Suppressor macrophage treated with lipopolysaccharide for 4 hours (primary cell): ENCODE measurements around the gene NOL4L.
A peak's percentile ranks its signal among the peaks of the same experiment; 100 is the strongest.

Source experiments
- DNase-seq: peaks from one replicate; pipeline ENCODE4 v3.0.0-alpha.2; 2020

NOL4L gene

DNA sequence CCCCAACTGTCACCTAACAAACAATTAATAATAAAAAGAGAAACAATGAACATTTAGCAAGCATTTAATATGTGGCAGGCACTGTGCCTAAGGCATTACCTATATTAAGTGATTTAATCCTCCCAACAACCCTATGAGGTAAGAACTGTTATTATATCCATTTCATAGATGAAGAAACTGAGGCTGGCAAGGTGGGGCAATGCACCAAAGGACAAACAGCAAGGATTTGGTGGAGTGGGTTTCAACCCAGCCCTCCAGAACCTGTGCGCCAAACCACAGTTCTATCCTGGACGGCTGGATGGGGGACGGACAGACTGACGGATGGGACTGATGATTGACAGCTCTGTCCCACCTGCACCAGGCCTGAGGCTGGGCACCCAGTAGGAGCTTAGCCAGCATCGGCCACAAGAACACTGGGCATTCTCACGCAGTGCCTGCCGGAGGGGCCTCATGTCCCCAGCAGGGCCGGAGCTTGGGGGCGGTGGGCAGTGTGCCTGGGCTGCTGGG is 24.6 kb downstream of the NOL4L start:
- no peak for DNase-seq

DNA sequence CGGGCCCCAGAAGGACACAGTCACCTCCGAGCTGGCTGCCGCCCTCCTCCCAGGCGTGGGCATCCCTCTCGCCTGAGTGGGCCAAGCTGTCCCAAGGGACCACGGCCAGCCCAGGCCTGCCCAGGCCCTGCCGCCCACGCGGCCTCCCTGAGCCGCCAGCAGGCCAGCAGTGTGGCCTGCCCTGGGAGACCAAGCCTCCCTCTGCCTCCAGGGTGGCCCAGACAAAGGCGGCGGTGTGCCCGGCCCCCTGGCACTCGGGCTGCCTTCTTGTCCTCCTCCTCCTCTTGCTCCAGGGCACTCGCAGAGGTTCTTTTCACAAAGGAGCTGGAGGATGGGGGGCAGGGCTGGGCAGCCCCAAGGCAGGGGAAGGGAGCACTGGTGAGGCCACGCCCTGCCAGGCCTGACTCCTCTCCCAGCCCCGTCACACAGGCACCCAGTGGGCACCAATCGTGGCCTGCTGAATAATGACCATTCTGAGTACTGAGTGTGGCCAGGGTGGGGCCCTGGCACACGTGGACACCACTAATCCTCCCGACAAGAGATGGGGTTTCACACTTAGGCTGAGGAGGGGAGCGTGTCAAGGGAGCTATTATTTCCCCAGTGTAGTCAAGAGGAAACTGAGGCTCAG is 25.3 kb downstream of the NOL4L start:
- DNase-seq: no peak

DNA sequence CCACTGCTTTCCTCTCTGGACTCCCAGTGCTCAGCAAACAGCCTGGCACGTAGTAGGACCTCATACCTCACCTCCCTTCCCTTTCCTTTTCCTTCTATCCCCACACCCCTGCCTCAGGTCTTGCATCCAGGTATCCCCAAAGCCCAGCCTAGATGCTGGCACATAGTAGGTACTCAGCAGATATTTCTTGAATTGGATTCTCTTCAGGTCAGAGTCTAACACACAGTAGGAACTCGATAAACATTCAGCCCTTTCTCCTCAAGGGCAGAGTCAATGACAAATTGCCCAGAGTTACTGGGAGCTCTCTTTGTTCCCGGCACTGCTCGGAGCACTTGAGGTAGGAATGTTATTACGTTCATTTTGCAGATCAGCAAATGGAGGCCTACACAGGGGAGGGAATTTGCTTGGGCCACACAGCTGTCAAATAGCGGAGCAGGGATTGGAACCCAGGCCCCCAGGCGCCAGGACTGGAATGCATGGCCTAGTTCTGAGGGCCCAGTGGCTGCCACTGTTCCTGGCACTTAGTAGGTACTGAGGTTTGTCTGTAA is 25.9 kb downstream of the NOL4L start:
- no peak for DNase-seq

DNA sequence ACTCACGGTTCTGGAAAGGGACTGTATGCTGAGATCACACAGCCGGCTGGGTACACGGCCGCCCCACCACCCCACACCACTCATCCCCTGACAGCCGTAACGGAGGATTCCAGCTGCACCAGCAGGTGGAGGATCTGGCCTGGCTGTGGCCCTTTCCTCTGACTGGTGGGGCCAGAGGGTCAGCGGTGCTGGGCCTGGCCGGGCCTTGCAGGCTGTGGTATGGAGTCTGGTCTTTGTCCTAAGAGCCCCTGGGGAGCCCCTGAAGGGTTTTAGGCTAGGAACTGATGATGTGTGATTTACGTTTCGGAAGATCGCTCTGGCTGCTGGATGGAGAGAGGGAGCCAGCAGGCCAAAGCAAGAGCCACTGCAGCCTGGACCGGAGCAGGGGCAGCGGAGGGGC is 26.6 kb downstream of the NOL4L start:
- no peak for DNase-seq

DNA sequence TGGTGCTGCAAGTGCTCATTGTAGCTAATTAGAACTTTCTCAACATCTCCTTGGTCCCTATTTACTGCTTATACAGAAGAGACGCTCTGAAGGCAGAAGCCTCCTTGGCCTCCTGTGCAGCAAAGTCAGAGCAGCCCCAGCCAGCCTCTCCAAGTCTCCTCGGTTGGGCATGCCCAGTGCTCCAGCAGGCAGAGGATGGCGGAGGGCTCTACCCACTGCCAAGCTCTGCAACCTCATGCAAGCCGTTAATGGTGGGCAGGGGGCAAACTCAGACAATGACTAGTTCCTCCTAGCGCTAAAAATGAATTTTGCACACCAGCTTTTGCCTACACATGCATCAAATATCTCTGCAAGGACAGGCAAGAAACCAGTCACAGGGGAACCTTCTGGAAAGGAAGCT is 27.8 kb downstream of the NOL4L start:
- DNase-seq: no peak

DNA sequence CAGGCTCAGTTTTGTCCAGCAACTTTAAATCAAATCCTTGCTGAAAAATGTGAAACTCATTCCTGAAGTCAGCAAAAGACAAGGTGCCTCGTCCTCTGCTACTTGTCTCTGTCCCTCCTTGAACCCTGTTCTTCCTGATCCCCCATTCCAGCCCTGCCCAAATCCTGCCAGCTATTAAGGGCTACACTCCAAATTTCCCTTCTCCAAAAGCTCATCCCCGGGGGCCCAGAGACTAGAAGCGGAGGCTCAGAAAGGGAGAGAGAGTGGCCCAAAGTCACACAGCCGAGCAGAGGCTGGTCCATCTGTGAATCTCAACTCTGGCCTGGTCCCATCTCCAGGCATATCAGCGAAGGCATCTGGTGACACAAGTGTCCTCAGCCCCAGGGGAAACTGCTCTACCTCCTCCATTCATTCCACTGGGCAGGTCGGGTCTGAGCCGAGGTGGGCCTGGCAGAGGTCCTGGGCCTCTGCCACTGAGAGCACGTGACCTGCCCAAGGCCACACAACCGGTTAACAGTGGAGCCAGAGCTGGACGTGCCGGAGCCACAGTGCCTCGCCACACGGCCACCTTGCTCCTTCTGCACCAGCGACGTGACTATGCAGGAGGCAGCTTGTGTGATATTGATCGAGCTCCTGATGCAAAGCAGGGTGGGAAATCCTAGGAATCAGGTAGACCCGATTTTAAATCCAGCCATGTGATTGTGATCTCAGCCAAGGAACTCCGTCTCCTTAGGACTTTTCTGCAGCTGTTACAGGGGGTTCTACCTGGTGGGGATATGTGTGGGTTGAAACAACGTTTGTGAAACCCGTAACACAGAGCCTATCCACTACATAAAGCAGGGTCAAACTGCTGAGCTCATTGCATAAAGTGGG is 28.6 kb downstream of the NOL4L start:
- DNase-seq: no peak

DNA sequence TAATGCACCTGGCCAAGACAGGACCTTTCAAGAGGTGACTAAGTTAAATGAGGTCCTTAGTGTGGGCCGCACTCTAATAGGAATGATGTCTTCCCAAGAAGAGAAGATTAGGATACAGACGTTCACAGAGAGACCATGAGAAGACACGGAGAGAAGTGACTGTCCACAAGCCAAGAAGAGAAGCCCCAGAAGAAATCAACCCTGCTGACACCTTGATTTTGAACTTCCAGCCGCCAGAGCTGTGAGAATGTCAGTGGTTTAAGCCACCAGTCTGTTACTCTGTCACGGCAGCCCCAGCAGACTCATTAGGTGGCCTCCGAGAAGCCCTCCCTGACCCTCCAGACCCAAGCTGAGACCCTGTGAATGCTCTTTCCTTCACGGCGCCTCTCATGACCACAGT is 29.5 kb downstream of the NOL4L start:
- no peak for DNase-seq

DNA sequence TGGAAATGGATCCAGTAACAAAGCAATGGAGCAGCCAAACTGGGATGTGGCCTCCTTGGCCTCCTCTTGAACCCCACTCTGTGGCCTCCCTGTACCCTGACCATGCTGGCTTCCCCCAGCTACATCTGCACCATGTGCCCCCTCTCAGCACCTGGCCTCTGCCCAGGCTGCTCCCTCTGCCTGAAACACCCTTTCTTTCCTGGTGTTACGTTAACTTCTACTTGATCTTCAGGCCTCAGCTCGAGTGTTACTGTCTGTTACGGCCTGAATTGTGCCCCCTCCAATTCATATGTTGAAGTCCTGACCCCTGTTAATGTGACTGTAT is 30.2 kb downstream of the NOL4L start:
- no peak for DNase-seq

DNA sequence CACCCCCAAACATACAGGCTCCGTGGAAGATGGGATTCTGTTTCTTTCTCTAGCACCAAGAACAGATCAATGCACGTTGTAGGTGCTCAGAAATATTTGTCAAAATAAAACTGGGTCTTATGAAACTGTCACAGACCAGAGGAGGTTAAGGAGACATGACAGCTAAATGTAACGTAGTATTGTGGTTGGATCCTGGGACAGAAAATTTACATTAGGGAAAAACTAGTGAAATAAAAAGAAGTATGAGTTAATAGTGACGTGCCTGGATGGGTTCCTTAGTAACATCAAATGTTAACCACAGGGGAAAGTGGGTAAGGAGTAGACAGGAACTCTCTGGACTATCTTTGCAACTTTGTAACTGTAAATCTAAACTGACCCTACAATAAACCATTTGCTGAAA is 31.5 kb downstream of the NOL4L start:
- peak; percentile 25 for DNase-seq

DNA sequence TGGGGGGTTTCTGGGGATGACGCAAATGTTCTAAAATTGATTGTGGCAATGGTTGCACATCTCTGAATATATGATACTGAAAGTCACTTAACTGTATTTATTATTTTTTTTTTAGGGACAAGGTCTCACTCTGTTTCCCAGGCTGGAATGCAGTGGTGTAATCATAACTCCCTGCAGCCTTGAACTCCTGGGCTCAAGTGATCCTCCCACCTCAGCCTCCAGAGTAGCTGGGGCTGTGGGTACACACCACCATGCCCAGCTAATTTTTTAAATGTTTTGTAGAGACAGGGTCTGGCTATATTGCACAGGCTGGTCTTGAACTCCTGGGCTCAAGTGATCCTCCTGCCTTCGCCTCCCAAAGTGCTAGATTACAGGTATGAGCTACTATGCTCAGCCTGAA is 33.4 kb downstream of the NOL4L start:
- DNase-seq: no peak

DNA sequence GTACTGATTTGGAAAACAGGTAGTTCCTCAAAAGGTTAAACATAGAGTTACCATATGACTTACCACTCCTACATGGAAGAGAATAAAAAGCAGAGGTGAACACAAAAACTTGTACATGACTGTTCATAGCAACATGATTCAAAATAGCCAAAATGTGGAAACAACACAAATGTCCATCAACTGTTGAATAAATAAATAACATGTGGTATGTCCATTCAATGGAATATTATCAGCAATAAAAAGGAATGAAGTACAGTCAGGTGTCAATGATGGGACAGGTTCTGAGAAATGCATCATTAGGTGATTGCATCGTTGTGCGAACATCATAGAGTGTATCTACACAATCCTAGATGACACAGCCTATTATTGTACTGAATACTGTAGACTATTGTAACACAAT is 35.3 kb downstream of the NOL4L start:
- DNase-seq: no peak

DNA sequence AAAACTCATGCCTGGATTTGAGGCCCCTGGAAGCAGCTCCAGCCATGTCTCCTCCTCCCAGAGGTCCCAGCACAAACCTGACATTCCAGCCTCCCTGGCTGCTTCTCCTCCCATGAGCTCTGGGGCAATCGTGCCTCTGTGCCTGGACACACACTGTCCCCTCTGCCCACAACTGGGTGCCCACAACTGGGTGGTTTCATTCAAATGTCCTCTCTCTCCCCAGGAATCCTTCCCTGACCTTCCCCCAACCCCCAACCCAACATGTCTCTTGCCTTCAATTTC is 37.4 kb downstream of the NOL4L start:
- DNase-seq: no peak

DNA sequence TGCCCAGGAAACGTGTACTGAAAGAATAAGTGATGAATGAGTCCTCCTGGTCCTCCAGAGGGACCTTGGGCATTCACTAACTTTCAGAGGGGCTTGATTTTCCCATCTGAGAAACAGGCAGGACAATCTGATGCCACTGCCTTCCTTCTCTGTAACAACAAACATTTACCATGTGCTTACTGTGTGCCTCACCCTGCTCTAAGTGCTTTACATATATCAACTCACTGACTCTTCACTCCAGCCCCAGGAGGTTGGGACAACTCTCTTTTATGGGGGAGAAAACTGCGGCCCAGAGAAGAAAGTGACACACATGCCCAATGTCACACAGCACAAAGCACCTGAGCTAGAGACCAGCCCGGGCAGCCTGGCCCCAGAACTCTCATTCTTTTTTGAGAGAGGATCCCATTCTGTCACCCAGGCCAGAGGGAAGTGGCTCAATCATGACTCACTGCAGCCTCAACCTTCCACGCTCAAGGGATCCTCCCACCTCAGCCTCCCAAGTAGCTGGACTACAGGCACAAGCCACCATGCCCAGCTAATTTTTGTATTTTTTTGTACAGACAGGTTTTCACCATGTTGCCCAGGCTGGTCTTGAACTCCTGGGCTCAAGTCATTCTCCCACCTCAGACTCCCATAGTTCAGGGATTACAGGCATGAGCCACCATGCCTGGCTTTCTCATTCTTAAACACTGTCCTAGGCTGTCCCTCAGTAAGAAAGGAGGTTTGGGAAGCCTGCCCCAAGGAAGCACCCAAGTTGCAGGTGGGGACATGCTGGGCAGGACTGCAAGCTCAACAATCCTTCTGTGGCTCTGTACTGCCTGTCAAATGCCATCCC is 38.0 kb downstream of the NOL4L start:
- DNase-seq: no peak

DNA sequence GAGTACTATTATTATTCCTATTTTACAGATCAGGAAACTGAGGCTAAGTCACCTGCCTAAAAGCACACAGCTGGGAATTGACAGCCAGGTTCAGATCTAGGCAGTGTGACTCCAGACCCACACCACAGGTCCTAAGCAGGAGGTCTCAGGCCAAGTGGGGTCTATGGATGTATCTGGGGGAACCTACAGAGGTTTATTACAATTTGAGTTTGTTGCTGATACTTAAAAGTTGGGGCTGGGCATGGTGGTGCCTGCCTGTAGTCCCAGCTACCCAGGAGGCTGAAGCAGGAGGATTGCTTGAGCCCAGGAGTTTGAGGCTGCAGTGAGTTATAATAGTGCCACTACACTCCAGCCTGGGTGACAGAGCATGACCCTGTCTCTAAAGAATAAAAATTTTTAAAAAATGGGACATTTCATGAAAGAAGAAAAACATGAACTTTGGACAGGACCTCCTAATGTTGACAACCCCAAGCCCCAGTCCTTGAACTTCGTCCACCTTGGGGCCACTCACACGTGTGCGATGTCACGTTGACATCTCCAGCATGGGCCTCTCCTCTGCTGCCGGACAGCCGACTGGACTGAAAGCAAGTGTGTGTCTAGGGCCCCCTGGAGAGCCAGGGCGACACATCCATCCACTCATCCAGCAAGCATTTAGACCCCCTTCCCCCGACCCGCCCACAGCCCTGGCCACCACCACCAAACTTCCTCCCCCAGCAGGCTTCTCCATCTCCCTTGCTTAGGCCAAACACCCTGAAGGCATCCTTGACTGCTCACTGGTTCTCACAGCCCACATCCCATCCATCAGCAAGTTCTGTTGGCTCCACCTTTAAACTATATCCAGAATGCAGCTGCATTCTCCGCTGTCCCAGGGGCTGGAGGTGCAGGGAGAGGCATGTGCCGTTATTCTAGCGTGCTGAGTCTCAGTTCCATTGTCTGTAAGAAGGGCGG is 40.0 kb downstream of the NOL4L start:
- no peak for DNase-seq

DNA sequence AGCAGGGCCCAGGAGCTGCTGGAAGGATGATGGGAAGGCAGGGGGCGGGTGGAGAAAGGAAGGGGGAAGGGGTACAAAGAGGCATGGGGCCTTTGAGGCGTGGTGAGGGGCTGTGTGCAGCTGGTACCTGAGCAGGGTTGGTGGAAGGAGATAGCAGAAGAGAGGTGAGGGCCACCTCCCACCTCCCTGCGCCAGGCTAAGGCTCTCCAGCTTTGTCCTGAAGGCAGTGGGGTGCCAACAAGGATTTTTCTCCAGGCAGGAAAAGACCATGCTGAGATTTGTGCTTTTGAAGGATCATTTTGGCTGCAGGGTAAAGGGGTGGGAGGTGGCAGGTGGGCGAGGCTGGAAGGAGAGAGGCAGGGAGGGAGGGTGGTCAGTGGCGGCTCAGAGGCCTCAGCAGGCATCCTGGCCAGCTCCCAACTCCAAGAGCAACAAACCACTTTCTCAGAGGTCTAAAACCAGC is 40.8 kb downstream of the NOL4L start:
- DNase-seq: no peak

DNA sequence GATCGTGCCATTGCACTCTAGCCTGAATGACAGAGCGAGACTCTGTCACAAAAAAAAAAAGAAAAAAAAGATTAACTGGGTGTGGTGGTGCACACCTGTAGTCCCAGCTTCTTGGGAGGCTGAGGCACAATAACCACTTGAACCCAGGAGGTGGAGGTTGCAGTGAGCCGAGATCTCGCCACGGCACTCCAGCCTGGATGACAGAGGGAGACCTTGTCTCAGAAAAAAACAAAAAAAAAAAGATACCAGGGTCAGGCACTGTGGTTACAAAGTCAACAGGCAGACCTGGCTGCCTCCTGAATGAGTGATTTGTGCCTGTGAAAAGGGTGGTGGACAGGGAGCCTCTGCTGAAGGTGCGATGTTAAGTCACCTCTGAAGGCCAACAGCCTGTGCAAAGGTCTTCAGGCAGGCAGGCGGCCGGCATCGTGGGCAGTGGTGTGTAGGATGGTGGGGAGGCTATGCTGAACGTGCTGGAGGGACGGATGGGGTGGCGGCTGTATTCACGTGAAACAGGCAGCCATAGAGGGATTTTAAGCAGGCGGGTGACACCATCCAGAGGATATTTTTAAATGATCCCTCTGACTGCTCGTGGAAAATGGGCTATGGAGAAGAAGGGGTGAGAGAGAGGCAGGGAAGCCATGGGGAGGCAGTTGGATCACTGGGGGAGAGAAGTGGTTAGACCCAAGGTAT is 41.4 kb downstream of the NOL4L start:
- no peak for DNase-seq

DNA sequence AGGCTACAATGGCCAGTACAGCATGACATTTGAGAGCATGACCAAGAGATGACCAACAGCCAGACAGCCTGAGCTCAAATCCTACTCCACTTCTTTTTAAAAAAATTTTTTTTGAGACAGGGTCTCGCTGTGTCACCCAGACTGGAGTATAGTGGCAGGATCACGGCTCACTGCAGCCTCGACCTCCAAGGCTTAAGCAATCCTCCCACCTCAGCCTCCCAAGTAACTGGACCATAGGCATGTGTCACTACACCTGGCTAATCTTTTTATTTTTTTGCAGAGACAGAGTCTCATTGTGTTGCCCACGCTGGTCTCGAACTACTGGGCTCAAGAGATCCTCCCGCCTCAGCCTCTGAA is 42.9 kb downstream of the NOL4L start:
- DNase-seq: no peak

DNA sequence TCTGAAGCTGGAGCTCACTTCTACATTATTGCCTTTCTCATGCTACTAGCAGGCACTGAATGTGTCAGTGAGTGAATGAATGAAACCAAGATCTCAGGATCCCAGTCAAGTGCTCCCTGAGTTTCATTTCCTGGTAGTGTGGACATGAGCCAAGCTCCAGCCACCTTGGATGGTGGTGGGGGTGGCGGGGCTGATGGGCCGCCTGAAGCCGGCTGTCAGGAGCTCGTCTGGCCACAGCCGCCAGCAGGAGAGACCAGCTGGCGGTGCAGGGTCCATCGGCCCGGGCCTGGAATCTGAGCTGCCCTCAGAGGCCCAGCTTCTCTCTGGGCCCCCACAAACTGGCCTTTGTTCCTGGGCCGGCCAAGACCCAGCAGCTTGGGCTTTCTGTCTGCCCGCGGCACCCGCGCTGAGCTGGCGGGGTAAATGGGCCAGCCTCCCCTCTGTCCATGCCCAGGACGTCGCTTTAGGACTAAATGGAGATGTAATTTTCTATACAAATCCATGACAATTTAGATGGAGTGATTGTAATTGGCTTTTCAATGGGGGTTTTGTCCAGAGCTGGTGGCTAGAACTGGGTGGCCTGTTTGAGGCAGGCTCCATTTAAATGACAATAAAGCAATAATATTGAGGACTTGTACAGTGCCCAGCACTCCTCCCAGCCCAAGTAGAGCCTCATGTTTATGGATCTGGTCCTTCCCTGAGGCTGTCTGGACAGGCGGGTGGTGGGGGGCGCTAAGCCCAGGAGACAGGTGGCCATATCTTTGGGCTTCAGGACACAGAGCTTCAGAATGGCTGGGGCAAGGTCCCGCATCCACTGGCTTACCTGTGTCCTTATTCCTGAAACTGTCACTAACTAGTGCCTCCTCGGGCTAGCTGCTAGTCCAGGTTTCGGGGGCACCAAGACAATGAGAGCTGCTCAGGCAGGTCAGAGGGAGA is 43.5 kb downstream of the NOL4L start:
- no peak for DNase-seq

DNA sequence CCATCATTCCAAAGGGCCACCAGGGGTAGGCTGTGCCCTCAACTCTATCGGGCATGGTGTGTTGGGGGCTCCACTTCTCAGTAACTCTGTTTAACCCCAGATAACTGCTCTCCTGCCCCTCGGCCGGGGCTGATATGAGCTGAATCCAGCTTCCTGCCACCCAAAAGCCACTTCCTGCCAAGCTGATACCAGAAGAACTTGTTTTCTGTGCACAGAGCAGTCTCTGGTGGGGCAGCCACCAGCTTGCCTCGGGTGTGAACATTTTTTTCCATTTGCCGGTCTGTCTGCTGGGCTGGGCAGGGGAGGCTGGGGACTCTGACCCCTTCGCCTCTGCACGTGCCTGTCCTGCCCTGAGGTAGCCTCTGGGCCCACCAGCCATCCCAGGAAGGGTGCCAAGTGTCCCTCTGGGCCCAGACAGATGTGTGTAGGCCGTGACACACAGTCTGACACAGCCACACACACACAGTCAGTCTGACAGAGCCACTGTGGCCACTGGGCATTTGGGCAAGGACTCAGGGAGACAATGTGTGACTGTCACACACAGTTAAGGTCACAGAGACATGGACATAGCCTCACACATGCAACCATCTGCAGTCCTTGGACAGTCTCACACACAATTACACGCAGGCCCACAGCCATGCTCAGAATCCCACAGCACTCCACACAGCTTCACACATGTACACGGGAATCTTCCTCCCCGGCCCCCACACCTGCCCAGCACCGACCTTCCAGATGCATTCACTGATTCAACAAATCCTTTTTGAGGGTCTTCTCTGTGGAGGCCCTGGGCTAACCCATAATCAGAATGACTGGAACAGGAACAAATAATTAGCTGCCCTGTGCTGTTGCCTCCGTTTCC is 45.1 kb downstream of the NOL4L start:
- no peak for DNase-seq
